Parathyroid adenoma (tissue), 2 donors: Measurements from ENCODE around the gene PRKD1.

Experiments
- H2AFZ ChIP-seq: fragments of 300-600 bp; sonication (generic); one replicate; pipeline ENCODE4 v1.7.0; 2017; ENCODE audit warnings: antibody characterized with exemption, mild to moderate bottlenecking
- H3K27ac ChIP-seq: fragments of 300-600 bp; sonication (generic); one replicate; pipeline ENCODE4 v1.7.0; 2017
- H3K27me3 ChIP-seq: fragments of 300-600 bp; sonication (generic); one replicate; pipeline ENCODE4 v1.7.0; 2017; ENCODE audit warnings: low read length; ENCODE audit not compliant: control insufficient read depth, insufficient read depth
- H3K36me3 ChIP-seq: fragments of 300-600 bp; sonication (generic); one replicate; pipeline ENCODE4 v1.7.0; 2017; ENCODE audit warnings: low read length; ENCODE audit not compliant: control insufficient read depth, insufficient read depth
- H3K4me1 ChIP-seq: fragments of 300-600 bp; sonication (generic); one replicate; pipeline ENCODE4 v1.7.0; 2017; ENCODE audit warnings: control low read depth
- H3K4me2 ChIP-seq: fragments of 300-600 bp; sonication (generic); one replicate; pipeline ENCODE4 v1.7.0; 2017; ENCODE audit warnings: low read length
- H3K4me3 ChIP-seq: fragments of 300-600 bp; sonication (generic); one replicate; pipeline ENCODE4 v1.7.0; 2017; ENCODE audit warnings: low read depth, low read length
- H3K79me2 ChIP-seq: fragments of 300-600 bp; sonication (generic); one replicate; pipeline ENCODE4 v1.7.0; 2017; ENCODE audit warnings: control low read depth
- H3K9ac ChIP-seq: fragments of 300-600 bp; sonication (generic); one replicate; pipeline ENCODE4 v1.7.0; 2017; ENCODE audit warnings: mild to moderate bottlenecking
- H3K9me3 ChIP-seq: fragments of 300-600 bp; sonication (generic); one replicate; pipeline ENCODE4 v1.7.0; 2017; ENCODE audit warnings: low read length; ENCODE audit not compliant: control insufficient read depth
- TF ChIP-seq, protein P1 (sequence below): fragments of 300-600 bp; sonication (generic); IDR thresholded peaks from one replicate; pipeline ENCODE4 v1.7.0; 2017; ENCODE audit warnings: antibody characterized with exemption, mild to moderate bottlenecking
- donor health status: primary hyperparathyroidism.

The PRKD1 gene

DNA sequence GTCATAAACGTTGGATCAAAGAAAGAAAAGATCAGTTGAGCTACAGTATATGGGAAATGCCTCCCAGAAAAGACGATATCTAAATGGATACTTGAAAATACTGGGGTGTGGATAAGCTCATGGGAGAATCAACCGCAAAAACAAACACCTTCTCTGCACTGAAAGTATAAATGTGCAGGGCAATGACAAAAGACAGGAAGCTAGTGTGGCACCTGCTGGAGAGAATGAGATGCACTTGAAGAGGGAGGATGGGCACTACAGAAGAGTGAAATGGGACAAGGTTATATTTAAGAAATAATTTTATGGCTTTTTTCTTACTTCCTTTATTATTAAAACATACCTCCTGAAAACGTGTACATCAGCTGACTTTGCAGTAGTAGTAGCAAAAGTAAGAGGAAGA lies 153.7 kb downstream of the PRKD1 start:
- H3K4me2 ChIP-seq = no peak overlapping the region
- no peak overlapping the region for H3K4me3 ChIP-seq
- no peaks in the 10 kb centered on the region for H3K27me3 ChIP-seq
- no peak overlapping the region for H3K9ac ChIP-seq
- H3K9me3 ChIP-seq = no peaks in the 10 kb centered on the region
- H3K79me2 ChIP-seq = peaks cover 21% of the 10 kb centered on the region
- no peak overlapping the region for H2AFZ ChIP-seq
- TF ChIP-seq, protein P1, sequence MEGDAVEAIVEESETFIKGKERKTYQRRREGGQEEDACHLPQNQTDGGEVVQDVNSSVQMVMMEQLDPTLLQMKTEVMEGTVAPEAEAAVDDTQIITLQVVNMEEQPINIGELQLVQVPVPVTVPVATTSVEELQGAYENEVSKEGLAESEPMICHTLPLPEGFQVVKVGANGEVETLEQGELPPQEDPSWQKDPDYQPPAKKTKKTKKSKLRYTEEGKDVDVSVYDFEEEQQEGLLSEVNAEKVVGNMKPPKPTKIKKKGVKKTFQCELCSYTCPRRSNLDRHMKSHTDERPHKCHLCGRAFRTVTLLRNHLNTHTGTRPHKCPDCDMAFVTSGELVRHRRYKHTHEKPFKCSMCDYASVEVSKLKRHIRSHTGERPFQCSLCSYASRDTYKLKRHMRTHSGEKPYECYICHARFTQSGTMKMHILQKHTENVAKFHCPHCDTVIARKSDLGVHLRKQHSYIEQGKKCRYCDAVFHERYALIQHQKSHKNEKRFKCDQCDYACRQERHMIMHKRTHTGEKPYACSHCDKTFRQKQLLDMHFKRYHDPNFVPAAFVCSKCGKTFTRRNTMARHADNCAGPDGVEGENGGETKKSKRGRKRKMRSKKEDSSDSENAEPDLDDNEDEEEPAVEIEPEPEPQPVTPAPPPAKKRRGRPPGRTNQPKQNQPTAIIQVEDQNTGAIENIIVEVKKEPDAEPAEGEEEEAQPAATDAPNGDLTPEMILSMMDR = peak; percentile 26
- H3K4me1 ChIP-seq = no peaks in the 10 kb centered on the region
- no peak overlapping the region for H3K27ac ChIP-seq
- no peaks in the 10 kb centered on the region for H3K36me3 ChIP-seq

DNA sequence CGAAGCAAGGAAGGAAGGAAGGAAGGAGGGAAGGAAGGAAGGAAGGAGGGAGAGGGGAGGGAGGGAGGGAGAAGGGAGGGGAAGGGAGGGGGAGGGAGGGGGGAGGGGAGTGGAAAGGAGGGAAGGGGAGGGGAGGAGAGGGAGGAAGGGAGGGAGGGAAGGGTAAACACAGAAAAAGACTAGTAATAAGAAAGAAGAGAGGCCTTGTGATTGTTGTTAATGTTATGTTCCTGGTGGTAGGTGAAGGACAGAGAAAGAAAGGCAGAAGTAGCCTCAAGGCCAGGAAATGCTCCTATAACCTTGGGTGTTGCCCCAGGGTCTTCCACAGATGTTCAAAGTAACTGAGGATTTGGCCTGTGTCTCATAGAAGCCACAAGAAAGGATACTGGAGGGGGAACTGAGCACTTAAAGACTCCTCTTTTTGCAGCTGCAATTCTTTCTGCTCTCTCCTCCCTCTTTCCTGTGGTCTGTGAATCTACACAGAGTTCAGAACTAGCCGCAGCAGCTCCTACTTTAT lies 164.2 kb downstream of the PRKD1 start:
- no peaks in the 10 kb centered on the region for H3K36me3 ChIP-seq
- H3K9me3 ChIP-seq = no peaks in the 10 kb centered on the region
- H3K27me3 ChIP-seq = no peaks in the 10 kb centered on the region
- H2AFZ ChIP-seq = no peak overlapping the region
- no peak overlapping the region for H3K9ac ChIP-seq
- H3K4me2 ChIP-seq = no peak overlapping the region
- H3K27ac ChIP-seq = no peak overlapping the region
- no peak overlapping the region for H3K4me3 ChIP-seq
- TF ChIP-seq, protein P1 = no peak
- no peaks in the 10 kb centered on the region for H3K4me1 ChIP-seq
- H3K79me2 ChIP-seq = peaks cover 7% of the 10 kb centered on the region

DNA sequence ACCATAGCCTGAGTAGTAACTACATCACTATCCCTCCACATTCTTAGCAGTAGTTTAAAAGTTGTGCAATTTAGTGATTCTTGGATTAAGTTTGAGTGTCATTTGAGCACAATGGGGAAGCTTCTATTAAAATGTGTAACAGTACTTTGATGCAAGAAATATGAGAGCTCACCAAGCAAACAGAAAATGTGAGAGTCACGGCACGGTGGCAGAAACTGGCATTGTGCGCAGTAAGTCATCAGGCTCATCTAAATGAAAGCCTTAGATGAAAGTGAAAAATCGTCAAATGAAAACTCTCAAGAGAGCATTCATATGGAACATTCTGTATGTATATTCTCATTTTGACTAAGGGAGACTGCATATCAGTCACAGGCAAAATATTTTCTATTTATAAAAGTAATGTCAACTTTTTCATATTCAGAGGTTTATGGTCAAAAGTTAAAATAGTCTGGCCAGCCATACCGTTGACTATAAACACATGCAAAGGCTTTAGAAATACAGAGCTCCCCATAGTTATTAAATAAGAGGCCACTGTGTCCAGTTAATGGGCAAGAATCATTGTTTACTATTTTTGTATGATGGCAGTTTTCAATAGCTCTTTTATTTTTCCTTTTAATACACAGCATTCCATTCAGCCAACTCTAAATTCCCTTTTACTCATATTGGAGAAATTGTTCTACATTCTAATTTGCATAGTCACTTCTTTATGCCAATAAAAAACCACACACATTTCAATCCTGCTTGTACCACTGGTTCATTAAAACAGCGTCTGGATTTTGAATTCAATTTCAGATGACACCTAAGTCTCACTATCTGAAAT lies 167.9 kb downstream of the PRKD1 start:
- Histone ChIP-seq H3K4me1 (no peaks in the 10 kb centered on the region), H3K27me3 (no peaks in the 10 kb centered on the region), H3K4me2 (no peak overlapping the region), H3K79me2 (peaks cover 3% of the 10 kb centered on the region), H3K4me3 (no peak overlapping the region), H2AFZ (no peak overlapping the region), H3K9me3 (no peaks in the 10 kb centered on the region), H3K36me3 (no peaks in the 10 kb centered on the region), H3K9ac (no peak overlapping the region), H3K27ac (no peak overlapping the region)
- TF ChIP-seq, protein P1 = no peak

DNA sequence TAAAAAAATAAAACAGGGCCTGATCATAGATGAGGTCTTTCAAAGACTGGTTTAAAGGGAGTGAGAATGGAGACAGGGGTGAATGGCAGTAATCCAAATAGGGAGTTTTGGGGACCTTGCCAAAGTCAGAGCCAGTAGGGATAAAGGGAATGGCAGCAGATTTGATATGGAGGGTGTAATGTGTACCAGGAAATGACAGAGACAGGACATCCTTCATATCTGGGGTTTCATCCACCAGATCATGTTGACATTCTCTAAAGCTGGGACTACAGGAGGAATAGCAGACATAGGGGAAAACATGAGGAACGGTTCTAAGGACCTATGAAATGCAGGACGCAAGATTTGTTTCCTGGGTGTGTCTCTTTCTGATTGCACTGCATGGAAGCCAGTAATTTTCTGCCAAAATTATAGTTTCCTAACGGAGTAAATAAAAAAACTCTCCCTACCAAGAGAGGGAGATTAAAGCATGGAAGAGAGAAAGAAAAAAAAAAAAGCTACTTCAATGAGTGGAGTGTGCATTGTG lies 169.9 kb downstream of the PRKD1 start:
- Histone ChIP-seq H3K9ac (no peak overlapping the region), H3K9me3 (no peaks in the 10 kb centered on the region), H2AFZ (no peak overlapping the region), H3K27me3 (no peaks in the 10 kb centered on the region), H3K4me2 (no peak overlapping the region), H3K36me3 (no peaks in the 10 kb centered on the region), H3K79me2 (peaks cover 3% of the 10 kb centered on the region), H3K27ac (no peak overlapping the region), H3K4me1 (no peaks in the 10 kb centered on the region), H3K4me3 (no peak overlapping the region)
- TF ChIP-seq, protein P1 = no peak
